HG03378 (cell line): ENCODE data around the gene PPP2R5A.
"Not testable (repeated sequence)": the region's sequence is repeated elsewhere in the genome, so short reads cannot be mapped to it uniquely, and the experiment has no call there.

Experiments
- ATAC-seq: cut with Tn5 transposase; IDR thresholded peaks from one replicate; pipeline ENCODE4 v1.9.1; 2021; ENCODE audit warnings: mild to moderate bottlenecking, moderate library complexity; ENCODE audit not compliant: unreplicated experiment

PPP2R5A gene

DNA sequence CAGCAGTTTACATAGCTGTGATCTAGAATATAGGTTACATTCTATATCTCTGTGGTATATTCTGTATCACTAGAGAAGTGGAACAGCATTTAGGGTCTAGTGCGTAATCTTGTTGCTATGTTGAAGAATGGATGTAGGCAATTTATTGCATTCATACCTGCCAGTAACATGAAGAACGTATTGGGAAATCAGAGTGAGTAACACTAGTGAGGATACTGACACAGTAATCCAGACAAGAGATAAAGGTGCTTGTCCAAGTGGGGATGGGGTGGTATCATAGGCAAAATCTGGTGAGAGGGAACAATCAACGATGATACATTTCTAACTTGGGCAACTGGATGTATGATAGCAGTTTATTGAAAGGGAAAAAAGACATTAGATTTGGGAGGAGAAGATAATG is 9.8 kb downstream of the PPP2R5A start:
- ATAC-seq = no peak

DNA sequence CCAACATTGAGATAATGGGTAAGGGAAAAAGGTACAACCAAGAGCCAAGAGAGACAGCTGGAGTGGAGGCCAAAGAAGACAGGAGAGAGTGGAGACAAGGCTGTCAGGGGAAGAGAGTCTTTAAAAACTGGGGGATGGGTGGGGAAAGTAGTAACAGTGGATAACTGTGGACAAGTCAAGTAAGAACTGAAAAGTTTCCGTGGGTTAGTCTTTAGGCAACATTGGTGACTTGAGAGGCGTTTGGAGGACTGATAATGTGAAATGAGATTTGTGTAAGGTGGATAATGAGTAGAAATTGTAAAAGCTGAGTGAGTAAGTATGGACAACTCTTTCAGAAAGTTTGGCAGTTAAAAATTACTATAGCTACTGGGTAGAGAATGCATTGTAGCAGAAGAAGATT is 10.4 kb downstream of the PPP2R5A start:
- no peak for ATAC-seq

DNA sequence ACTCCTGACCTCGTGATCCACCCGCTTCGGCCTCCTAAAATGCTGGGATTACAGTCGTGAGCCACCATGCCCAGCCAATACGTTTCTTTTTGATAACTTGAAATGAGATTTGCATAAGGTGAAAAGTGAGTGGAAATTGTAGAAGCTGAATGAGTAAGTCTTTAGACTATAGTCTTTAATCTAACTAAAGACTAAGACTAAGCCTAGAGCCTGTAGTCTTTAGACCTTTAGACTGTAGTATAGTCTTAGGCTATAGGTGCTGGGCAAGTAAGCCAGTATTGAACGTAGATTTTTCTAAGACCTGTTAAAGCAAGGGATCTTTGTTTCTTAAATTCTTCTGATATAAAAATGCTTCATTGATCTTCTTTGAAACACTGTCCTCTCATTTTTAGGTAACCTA is 12.1 kb downstream of the PPP2R5A start:
- ATAC-seq = no peak

DNA sequence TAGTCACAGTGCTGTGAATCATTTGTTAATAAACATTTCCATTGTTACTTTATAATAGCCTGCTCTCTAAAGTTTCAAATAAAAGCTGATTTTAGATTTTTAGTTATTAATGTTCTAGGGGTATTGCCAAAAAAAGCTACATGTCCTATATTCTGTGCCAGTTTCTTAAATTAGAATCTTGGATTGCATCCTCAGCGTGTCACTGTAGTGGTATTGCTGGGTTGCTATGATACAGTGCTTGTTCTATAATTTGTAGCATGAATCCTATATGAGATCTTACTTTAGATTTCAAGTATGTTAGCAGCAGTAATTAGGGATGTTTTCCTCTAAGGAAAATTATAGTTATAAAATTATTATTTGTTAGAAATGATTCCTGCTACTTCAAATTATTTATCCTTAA is 16.4 kb downstream of the PPP2R5A start:
- ATAC-seq = no peak

- ATAC-seq = no peak
These were observed 17.7 kb downstream of the PPP2R5A start for GRCh38 chr1:212302745-212303383.

GRCh38 chr1:212305342-212305741 is 20.1 kb downstream of the PPP2R5A start:
- ATAC-seq = no peak

- ATAC-seq = not testable (repeated sequence)
These were observed 20.8 kb downstream of the PPP2R5A start for GRCh38 chr1:212305984-212306452.

DNA sequence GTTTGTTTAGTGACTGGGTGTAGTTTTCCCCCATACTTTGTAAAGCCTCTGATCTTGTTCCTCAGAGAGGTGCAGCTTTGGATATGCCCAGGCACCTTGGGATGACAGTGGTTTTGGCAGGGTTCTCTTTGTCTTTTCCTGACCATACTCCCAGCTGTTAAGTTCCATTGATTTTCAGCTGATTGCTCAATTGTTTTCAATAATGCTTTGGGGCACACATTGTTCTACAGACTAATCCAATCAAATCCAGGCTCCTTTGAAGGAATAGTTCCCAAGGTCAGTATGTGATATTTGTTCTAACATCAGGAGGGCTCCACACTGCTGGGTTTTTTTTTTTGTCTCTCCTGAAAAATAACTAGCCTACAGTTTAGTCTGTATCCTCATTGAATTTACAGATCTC is 24.8 kb downstream of the PPP2R5A start:
- ATAC-seq = no peak

DNA sequence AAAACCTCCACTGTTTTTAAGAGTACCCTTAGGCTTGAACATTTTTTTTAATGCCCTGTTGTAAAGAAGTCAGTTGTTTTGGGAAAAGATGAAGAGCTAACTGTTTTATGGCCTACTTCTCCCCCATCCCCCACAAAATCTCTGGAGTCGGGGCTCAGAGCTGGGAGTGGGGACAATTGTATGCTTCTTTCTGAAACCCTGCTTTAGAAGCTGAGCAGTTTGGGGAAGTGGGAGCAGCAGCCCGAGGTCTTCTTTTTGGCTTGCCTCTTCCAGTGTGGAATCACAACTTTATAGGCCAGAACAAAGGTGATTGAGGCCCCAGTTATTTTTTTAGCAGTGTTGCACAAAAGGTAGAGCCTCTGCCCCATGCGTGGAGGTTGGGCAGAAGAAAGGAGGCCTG is 25.2 kb downstream of the PPP2R5A start:
- no peak for ATAC-seq

DNA sequence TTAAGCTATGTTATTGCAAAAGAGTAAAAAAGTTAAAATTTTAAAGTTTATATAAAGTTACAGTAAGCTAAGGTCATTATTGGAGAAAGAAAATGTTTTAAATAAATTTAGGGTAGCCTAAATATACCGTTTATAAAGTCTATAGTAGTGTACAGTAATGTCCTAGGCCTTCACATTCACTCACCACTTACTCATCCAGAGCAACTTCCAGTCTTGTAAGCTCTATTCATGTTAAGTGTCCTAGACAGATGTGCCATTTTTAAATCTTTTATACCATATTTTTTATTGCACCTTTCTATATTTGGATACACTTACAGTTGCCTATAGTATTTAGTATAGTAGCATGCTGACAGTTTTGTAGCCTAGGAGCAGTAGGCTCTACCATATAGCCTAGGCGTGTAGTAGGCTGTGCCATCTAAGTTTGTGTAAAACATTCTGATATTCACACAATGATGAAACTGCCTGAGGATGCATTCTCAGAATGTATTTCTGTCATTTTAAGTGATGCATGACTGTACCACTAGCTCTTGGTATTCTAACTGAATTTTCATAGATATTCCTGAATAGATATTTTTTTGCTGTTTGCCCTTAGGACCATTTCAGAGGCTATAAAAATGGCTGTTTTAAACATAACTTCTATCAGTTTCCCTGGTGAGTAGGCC is 26.8 kb downstream of the PPP2R5A start:
- ATAC-seq = no peak

DNA sequence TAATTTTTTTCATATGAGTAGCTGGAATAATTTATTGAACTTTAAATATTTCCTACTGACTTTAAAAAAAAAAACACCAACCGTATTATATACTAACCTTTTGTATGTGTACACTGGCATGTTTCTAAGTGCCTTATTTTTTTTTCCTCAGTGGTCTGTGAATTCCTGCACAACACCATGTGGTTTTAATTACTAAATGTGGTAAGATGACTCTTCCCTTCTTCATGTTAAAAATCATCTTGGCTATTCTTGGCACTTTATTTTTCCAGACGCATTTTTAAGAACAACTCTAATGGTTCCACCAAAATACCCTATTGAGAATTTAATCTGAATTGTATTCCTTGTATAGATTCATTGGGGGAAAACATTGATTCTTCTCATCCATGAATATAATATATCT is 28.4 kb downstream of the PPP2R5A start:
- ATAC-seq = no peak

GRCh38 chr1:212315184-212315583 is 30.0 kb downstream of the PPP2R5A start:
- no peak for ATAC-seq

- no peak for ATAC-seq
These were observed 30.7 kb downstream of the PPP2R5A start for GRCh38 chr1:212315907-212316306.

DNA sequence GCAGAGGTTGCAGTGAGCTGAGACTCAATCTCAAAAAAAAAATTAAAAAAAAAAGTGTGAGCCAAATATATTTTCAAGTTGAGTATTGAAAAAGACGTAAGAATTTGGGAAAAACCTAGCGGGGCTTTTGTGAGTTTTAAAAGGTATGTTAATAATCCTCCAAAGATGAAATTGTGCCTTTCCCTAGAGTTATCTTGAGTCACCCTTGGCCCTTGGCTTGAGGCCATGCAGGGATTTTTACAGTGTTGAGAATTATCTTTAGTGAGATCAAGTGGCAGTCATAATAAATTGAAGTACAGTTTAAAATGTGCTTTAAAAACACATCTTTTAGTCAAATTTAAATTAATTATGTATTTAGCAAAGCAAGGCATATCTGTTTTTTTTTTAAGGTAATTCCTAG is 32.7 kb downstream of the PPP2R5A start:
- no peak for ATAC-seq

- ATAC-seq = not testable (repeated sequence)
These were observed 35.8 kb downstream of the PPP2R5A start for GRCh38 chr1:212321031-212321430.

- no peak for ATAC-seq
These were observed 37.9 kb downstream of the PPP2R5A start for GRCh38 chr1:212323066-212323465.

DNA sequence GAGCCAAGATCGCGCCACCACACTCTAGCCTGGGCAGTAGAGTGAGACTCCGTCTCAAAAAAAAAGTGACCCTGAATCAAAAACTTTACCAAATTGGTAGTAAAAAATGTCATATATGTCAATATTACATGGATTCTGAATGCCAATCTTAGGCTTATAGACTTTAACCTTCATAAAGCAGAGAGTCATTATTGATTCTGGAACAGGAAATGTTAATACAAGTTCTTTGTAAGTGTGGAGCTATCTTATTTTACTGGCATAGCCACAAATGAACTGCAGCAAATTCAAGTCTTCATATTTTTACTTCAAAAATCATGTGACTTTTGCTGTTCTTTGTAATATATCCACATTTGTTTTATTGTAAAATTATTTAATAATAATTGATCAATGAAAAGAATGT is 41.3 kb downstream of the PPP2R5A start:
- ATAC-seq = no peak

GRCh38 chr1:212328248-212328647 is 43.0 kb downstream of the PPP2R5A start:
- no peak for ATAC-seq

DNA sequence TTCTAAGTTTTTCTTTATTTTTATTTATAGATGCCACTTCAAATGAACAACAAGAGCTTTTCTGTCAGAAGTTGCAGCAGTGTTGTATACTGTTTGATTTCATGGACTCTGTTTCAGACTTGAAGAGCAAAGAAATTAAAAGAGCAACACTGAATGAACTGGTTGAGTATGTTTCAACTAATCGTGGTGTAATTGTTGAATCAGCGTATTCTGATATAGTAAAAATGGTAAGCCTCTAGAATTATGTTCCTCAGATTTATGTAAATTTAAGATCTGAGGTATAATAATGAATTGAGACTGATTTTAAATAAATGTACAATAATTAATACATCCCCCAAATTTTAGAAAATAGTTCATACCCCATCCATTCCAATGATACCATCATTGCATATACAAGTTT is 43.9 kb downstream of the PPP2R5A start:
- ATAC-seq = no peak

DNA sequence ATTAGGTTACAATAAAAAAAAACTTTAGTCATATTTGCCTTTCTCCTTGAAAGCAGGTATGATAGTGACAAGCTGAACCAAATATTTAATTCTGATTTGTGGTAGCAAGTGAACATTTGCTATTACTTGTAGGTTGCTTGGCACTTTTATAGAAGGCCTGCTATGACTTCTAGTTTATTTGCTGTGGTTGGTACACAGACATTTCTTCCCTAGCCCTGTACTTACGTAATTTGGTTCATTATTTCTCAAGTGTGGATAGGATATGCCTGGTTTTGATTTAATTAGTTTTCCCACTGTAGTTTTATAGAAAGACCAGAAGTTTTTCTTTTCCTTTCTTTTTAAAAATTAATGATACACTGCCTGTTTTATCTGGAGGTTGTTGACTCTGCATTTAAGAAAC is 55.9 kb downstream of the PPP2R5A start:
- no peak for ATAC-seq

GRCh38 chr1:212344905-212345304 is 59.7 kb downstream of the PPP2R5A start:
- ATAC-seq = no peak

DNA sequence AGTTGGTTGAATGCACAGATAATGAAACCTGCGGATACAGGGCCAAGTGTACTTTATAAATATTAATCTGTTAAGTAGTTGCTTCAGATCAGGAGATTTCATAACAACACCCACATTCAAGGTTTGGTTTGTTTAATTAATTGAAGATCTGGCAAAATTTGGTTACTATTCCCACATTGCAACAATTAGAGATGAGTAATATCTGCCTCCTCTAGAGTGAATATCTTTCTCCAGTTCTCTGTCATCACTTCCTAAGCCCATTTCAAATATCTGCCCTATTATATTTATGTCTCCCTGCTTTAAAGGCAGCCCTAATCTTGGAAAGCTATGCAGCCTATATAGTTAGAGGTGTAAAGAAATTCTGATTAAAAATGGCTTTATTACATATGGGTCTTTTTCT is 61.4 kb downstream of the PPP2R5A start:
- ATAC-seq = no peak
